Natural killer cell (primary cell): ENCODE measurements around the gene TM2D1. TPM values are rescaled to one million over a fixed set of nuclear protein-coding genes. Genes with fewer than 3 reads are reported as not detected.
"Not testable (repeated sequence)": the region's sequence is repeated elsewhere in the genome, so short reads cannot be mapped to it uniquely, and the experiment has no call there.

Source experiments
- ATAC-seq, 3 donors: fragments of 150-1000 bp in 2 of 3; fragments of 200-7000 bp in 1 of 3; cut with Tn5 transposase; 1 replicate in 1 of 3; 2 replicates in 2 of 3; pipeline ENCODE4 v1.10.0; 2021; ENCODE audit warnings: mild to moderate bottlenecking in 2 of 3, moderate library complexity in 2 of 3
- DNase-seq, 2 donors: peaks; one replicate each; pipeline versions ENCODE4 v3.0.0 to v3.0.0-alpha.2; 2013 to 2021; ENCODE audit warnings: mixed read lengths in 1 of 2
- H3K27ac ChIP-seq: one replicate; pipeline ENCODE4 v1.5.1; 2013; ENCODE audit warnings: mild to moderate bottlenecking, low read length
- H3K27me3 ChIP-seq: one replicate; pipeline ENCODE4 v1.6.1; 2013; ENCODE audit warnings: low read length; ENCODE audit not compliant: control insufficient read depth, insufficient read depth
- H3K36me3 ChIP-seq: one replicate; pipeline ENCODE4 v1.6.1; 2013; ENCODE audit warnings: low read length; ENCODE audit not compliant: control insufficient read depth, insufficient read depth
- H3K4me1 ChIP-seq: one replicate; pipeline ENCODE4 v1.6.1; 2013; ENCODE audit warnings: low read length; ENCODE audit not compliant: control insufficient read depth, insufficient read depth
- H3K4me3 ChIP-seq: one replicate; pipeline ENCODE4 v1.5.1; 2013; ENCODE audit warnings: low read length
- H3K9me3 ChIP-seq: one replicate; pipeline ENCODE4 v1.6.1; 2013; ENCODE audit warnings: low read length; ENCODE audit not compliant: control insufficient read depth, insufficient read depth
- H3K27ac Mint-ChIP-seq, 2 donors: one replicate each; pipeline ENCODE4 v1.8.0; 2022; ENCODE audit warnings: mild to moderate bottlenecking in 2 of 2, mixed read lengths in 2 of 2, moderate library complexity in 1 of 2
- H3K27me3 Mint-ChIP-seq, 2 donors: one replicate each; pipeline ENCODE4 v1.8.0; 2022; ENCODE audit warnings: low read depth in 2 of 2, mixed read lengths in 2 of 2
- H3K36me3 Mint-ChIP-seq: one replicate; pipeline ENCODE4 v1.8.0; 2022; ENCODE audit warnings: mixed read lengths
- H3K4me1 Mint-ChIP-seq, 2 donors: one replicate each; pipeline ENCODE4 v1.8.0; 2022; ENCODE audit warnings: mixed read lengths in 2 of 2
- H3K4me3 Mint-ChIP-seq: one replicate; pipeline ENCODE4 v1.8.0; 2022; ENCODE audit warnings: mild to moderate bottlenecking, moderate library complexity, mixed read lengths
- H3K9me3 Mint-ChIP-seq, 2 donors: one replicate each; pipeline ENCODE4 v1.8.0; 2022; ENCODE audit warnings: mixed read lengths in 2 of 2
- WGBS: methylation state at CpG from one replicate; pipeline ENCODE4 v1.1.7; 2013; ENCODE audit warnings: missing lambda C conversion rate; ENCODE audit not compliant: insufficient coverage; 5-methylcytosine and 5-hydroxymethylcytosine counted together
- intact Hi-C: fragments of 100-400 bp; cut with micrococcal nuclease; formaldehyde crosslinking; loops from one replicate; pipeline ENCODE4 v1.14.2; 2022
- total RNA-seq, 4 donors: library from RNA; stranded (reverse); fragments of 120-200 nt in 1 of 4; gene quantifications; one replicate each; pipeline versions ENCODE4 v1.2.3 to v1.2.4, GENCODE V29; 2013 to 2022
- TF ChIP-seq, protein P1 (sequence below): fragments of 200-600 bp; IDR thresholded peaks from one replicate; pipeline ENCODE4 v1.8.0; 2022; ENCODE audit warnings: antibody characterized with exemption

TM2D1 gene
- total RNA-seq, 3 donors from 2014 or later (not counting 1 experiment from before 2014, with no cell fraction given): 24.7 to 34.2 (median 26.4) TPM

GRCh38 chr1:61692155-61692800, 32.7 kb downstream of the TM2D1 start:
- Mint-ChIP-seq H3K36me3 (peaks cover 6% of the 10 kb centered on the region), H3K4me3 (no peak overlapping the region), H3K4me1 (no peaks in the 10 kb centered on the region), H3K27ac (no peak overlapping the region), H3K9me3 (no peaks in the 10 kb centered on the region), H3K27me3 (no peaks in the 10 kb centered on the region)
- WGBS: no CpG with 5 or more reads among the region's 3 CpGs
- intact Hi-C loops: no loop called here
- H3K4me1 ChIP-seq: no peaks in the 10 kb centered on the region
- TF ChIP-seq, protein P1, sequence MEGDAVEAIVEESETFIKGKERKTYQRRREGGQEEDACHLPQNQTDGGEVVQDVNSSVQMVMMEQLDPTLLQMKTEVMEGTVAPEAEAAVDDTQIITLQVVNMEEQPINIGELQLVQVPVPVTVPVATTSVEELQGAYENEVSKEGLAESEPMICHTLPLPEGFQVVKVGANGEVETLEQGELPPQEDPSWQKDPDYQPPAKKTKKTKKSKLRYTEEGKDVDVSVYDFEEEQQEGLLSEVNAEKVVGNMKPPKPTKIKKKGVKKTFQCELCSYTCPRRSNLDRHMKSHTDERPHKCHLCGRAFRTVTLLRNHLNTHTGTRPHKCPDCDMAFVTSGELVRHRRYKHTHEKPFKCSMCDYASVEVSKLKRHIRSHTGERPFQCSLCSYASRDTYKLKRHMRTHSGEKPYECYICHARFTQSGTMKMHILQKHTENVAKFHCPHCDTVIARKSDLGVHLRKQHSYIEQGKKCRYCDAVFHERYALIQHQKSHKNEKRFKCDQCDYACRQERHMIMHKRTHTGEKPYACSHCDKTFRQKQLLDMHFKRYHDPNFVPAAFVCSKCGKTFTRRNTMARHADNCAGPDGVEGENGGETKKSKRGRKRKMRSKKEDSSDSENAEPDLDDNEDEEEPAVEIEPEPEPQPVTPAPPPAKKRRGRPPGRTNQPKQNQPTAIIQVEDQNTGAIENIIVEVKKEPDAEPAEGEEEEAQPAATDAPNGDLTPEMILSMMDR: no peak
- no peak overlapping the region for H3K27ac ChIP-seq
- no peak overlapping the region for H3K4me3 ChIP-seq
- no peak for ATAC-seq
- H3K36me3 ChIP-seq: peaks cover 3% of the 10 kb centered on the region
- H3K9me3 ChIP-seq: no peaks in the 10 kb centered on the region
- no peak for DNase-seq
- H3K27me3 ChIP-seq: no peaks in the 10 kb centered on the region

GRCh38 chr1:61687901-61688300, 37.0 kb downstream of the TM2D1 start:
- WGBS: 80% methylated on average over 1 of the region's 1 CpG
- Histone ChIP-seq H3K4me1 (no peaks in the 10 kb centered on the region), H3K36me3 (peaks cover 11% of the 10 kb centered on the region), H3K27ac (no peak overlapping the region), H3K9me3 (no peaks in the 10 kb centered on the region), H3K4me3 (no peak overlapping the region), H3K27me3 (no peaks in the 10 kb centered on the region)
- Mint-ChIP-seq H3K36me3 (no peaks in the 10 kb centered on the region), H3K27me3 (no peaks in the 10 kb centered on the region), H3K27ac (no peak overlapping the region), H3K4me3 (no peak overlapping the region), H3K9me3 (no peaks in the 10 kb centered on the region), H3K4me1 (no peaks in the 10 kb centered on the region)
- TF ChIP-seq, protein P1: no peak
- intact Hi-C loops: no loop called here
- DNase-seq: no peak
- ATAC-seq: no peak

DNA sequence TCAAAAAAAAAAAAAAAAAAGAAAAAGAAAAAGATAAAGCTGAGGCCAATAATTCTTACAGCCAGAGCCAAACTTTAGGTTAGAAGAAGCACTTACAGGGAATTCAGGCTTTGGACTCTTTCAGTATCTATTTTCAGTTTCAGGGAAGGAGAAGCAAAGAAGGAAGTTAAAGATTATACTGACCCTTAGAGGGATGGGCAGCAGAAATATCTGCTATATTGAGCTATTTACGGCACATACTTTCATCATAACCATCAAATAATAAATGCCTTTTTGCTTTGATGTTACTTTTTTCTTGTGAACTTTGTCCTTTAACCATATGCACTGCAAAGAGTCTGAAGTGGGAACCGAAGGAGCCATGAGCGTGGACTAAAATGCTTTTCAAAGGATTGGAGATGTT, 42.0 kb downstream of the TM2D1 start:
- TF ChIP-seq, protein P1: no peak
- Mint-ChIP-seq H3K4me1 (no peaks in the 10 kb centered on the region), H3K27ac (no peak overlapping the region), H3K27me3 (no peaks in the 10 kb centered on the region), H3K4me3 (no peak overlapping the region), H3K9me3 (no peaks in the 10 kb centered on the region), H3K36me3 (no peaks in the 10 kb centered on the region)
- H3K27ac ChIP-seq: no peak overlapping the region
- DNase-seq: no peak
- no peak overlapping the region for H3K4me3 ChIP-seq
- no peaks in the 10 kb centered on the region for H3K4me1 ChIP-seq
- intact Hi-C loops: no loop called here
- H3K36me3 ChIP-seq: peaks cover 26% of the 10 kb centered on the region
- 92% methylated on average over 2 of the region's 3 CpGs for WGBS
- no peaks in the 10 kb centered on the region for H3K9me3 ChIP-seq
- H3K27me3 ChIP-seq: no peaks in the 10 kb centered on the region
- ATAC-seq: no peak

- intact Hi-C loops: no loop called here
- no peak for ATAC-seq
- no peak for DNase-seq
- no peaks in the 10 kb centered on the region for H3K4me1 Mint-ChIP-seq
- H3K36me3 Mint-ChIP-seq: no peaks in the 10 kb centered on the region
- Histone ChIP-seq H3K9me3 (no peaks in the 10 kb centered on the region), H3K4me1 (no peaks in the 10 kb centered on the region), H3K4me3 (no peak overlapping the region), H3K36me3 (peaks cover 26% of the 10 kb centered on the region), H3K27me3 (no peaks in the 10 kb centered on the region), H3K27ac (no peak overlapping the region)
- TF ChIP-seq, protein P1: no peak
- 46% methylated on average over 2 of the region's 2 CpGs for WGBS
- H3K4me3 Mint-ChIP-seq: no peak overlapping the region
- H3K27ac Mint-ChIP-seq: no peak overlapping the region
- no peaks in the 10 kb centered on the region for H3K27me3 Mint-ChIP-seq
- H3K9me3 Mint-ChIP-seq: no peaks in the 10 kb centered on the region
These were observed 44.4 kb downstream of the TM2D1 start for GRCh38 chr1:61680500-61680899.

GRCh38 chr1:61676881-61677280, 48.1 kb downstream of the TM2D1 start:
- H3K4me3 ChIP-seq, H3K27me3 Mint-ChIP-seq, H3K36me3 Mint-ChIP-seq, ATAC-seq, H3K4me1 Mint-ChIP-seq, H3K27ac Mint-ChIP-seq, H3K9me3 Mint-ChIP-seq, H3K27me3 ChIP-seq, H3K4me3 Mint-ChIP-seq, DNase-seq, H3K9me3 ChIP-seq, intact Hi-C loops, H3K27ac ChIP-seq, H3K4me1 ChIP-seq: not testable (repeated sequence)
- WGBS: 100% methylated on average over 1 of the region's 2 CpGs
- peaks cover 12% of the 10 kb centered on the region for H3K36me3 ChIP-seq
